ENCODE data around the gene CLIC3.

DNA sequence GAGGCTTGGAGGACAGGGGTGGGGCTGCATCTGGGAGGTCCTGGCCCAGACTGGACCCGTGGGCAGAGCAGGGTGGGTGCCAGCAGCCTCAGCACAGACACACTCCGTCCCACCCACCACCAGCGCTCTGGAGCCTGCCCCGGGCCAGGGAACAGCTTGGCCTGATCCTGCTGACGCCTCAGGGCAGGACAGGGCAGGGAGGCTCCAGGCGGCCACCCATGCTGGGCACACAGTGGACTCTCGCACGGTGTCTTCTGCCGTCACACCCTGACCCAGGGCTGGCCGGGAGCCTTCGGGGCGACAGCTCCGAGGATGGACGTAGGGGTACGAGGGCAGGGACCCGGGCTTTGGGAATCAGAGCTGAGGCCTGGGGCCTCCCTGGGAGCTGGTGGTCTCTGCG lies 27.2 kb downstream of the CLIC3 start:
- TF ChIP-seq YY1 (IDR thresholded peaks at IDR 0.05; ENCODE audit: insufficient read depth, insufficient read length) = no peak
- TF ChIP-seq SUZ12 (IDR thresholded peaks at IDR 0.05; ENCODE audit: extremely low read depth, insufficient read depth, insufficient read length) = no peak
- no peak for TF ChIP-seq ZNF274 (IDR thresholded peaks at IDR 0.05; ENCODE audit: low read depth, low read length)
